A549 (cell line): ENCODE data around the gene FSTL4. TPM values are rescaled to one million over a fixed set of nuclear protein-coding genes. Genes with fewer than 3 reads are reported as not detected.

Experiments
- ATAC-seq, 2 experiments: fragments of 200-7000 bp in 1 of 2; fragments of >200 bp in 1 of 2; cut with Nextera tagmentation in 1 of 2; cut with Tn5 transposase in 1 of 2; 3 replicates each; pipeline versions ENCODE4 v1.8.0 to v1.9.1; 2018 to 2020; ENCODE audit warnings: mild to moderate bottlenecking in 1 of 2, moderate library complexity in 1 of 2
- CTCF ChIA-PET: fragments of 300-600 bp; sonication (Branson Sonifier 250); formaldehyde crosslinking; extraction: SDS; loops from one replicate; lab custom pipeline; 2021; ENCODE audit warnings: antibody characterized with exemption, inconsistent platforms; lab: Yijun Ruan, JAX
- POLR2A ChIA-PET: fragments of 350-600 bp; formaldehyde crosslinking; extraction: SDS; loops from one replicate; lab custom pipeline; 2021; ENCODE audit warnings: antibody characterized with exemption, inconsistent platforms; lab: Yijun Ruan, JAX
- DNase-seq, 2 experiments: peaks; one replicate each; pipeline versions ENCODE4 v3.0.0 to v3.0.0-alpha.2; 2011 to 2016; ENCODE audit warnings: low read depth in 1 of 2, low spot score in 1 of 2
- FAIRE-seq: peaks from 2 replicates; lab custom pipeline; 2011; peaks lifted over from hg19 to GRCh38; lab: Jason Lieb, UNC
- H3K27ac ChIP-seq, 2 experiments: fragments of >200 bp; sonication (Bioruptor Twin); formaldehyde crosslinking; 3 replicates each; pipeline ENCODE4 v1.5.1; 2016 to 2017
- H3K4me1 ChIP-seq: fragments of >200 bp; sonication (Bioruptor Twin); formaldehyde crosslinking; 3 replicates; pipeline ENCODE4 v1.6.1; 2016
- H3K4me2 ChIP-seq: fragments of >200 bp; sonication (Bioruptor Twin); formaldehyde crosslinking; 3 replicates; pipeline ENCODE4 v1.6.1; 2016
- H3K4me3 ChIP-seq: fragments of >200 bp; sonication (Bioruptor Twin); formaldehyde crosslinking; 3 replicates; pipeline ENCODE4 v1.5.1; 2016
- H3K9me3 ChIP-seq: fragments of >200 bp; sonication (Bioruptor Twin); formaldehyde crosslinking; 3 replicates; pipeline ENCODE4 v1.6.1; 2016
- ATOH8 ChIP-seq: fragments of 250-450 bp; sonication (Bioruptor Pico); IDR thresholded peaks from 2 replicates; pipeline ENCODE4 v1.5.0; 2020; ENCODE audit warnings: low read depth, mild to moderate bottlenecking, moderate library complexity
- CBX2 ChIP-seq: fragments of 200-600 bp; sonication (generic); IDR thresholded peaks from 2 replicates; pipeline ENCODE4 v1.6.1; 2016; ENCODE audit warnings: low read depth, mild to moderate bottlenecking, borderline replicate concordance
- CEBPB ChIP-seq, 2 experiments: fragments of >200 bp in 1 of 2; sonication (Bioruptor Twin) in 1 of 2; formaldehyde crosslinking in 1 of 2; IDR thresholded peaks; 2 replicates each; pipeline ENCODE4 v1.6.1; 2012 to 2016
- CHD2 ChIP-seq: fragments of 150-350 bp; IDR thresholded peaks from 2 replicates; pipeline ENCODE4 v1.6.1; 2014; ENCODE audit warnings: low read length; ENCODE audit not compliant: partially characterized antibody
- CHD4 ChIP-seq: fragments of 200-600 bp; sonication (generic); IDR thresholded peaks from 2 replicates; pipeline ENCODE4 v1.6.1; 2016; ENCODE audit warnings: antibody characterized with exemption, mild to moderate bottlenecking, borderline replicate concordance
- CTCF ChIP-seq: fragments of >200 bp; sonication (Bioruptor Twin); formaldehyde crosslinking; IDR thresholded peaks from 3 replicates; pipeline ENCODE4 v1.5.1; 2016
- ELK1 ChIP-seq: fragments of 150-350 bp; IDR thresholded peaks from 2 replicates; pipeline ENCODE4 v1.6.1; 2014; ENCODE audit warnings: low read depth, mild to moderate bottlenecking, low read length
- ESRRA ChIP-seq: fragments of 150-350 bp; IDR thresholded peaks from 2 replicates; pipeline ENCODE4 v1.6.1; 2014; ENCODE audit warnings: mild to moderate bottlenecking, low read length, borderline replicate concordance
- FOSL2 ChIP-seq, 2 experiments: fragments of 450-650 bp in 1 of 2; fragments of >200 bp in 1 of 2; sonication (Bioruptor Twin) in 1 of 2; formaldehyde crosslinking; IDR thresholded peaks; 2 replicates each; pipeline versions ENCODE4 v1.5.0 to v1.6.1; 2016 to 2020; ENCODE audit warnings: mild to moderate bottlenecking in 1 of 2, moderate library complexity in 1 of 2
- GATA3 ChIP-seq: IDR thresholded peaks from 2 replicates; pipeline ENCODE4 v1.6.1; 2012; ENCODE audit warnings: borderline replicate concordance
- HDAC2 ChIP-seq: fragments of 200-600 bp; sonication (generic); IDR thresholded peaks from 2 replicates; pipeline ENCODE4 v1.6.1; 2016
- HEYL ChIP-seq: fragments of 250-450 bp; sonication (Bioruptor Pico); IDR thresholded peaks from 2 replicates; pipeline ENCODE4 v1.8.0; 2021; ENCODE audit warnings: mild to moderate bottlenecking, moderate library complexity
- KDM5A ChIP-seq: fragments of 200-600 bp; sonication (generic); IDR thresholded peaks from 2 replicates; pipeline ENCODE4 v1.6.1; 2016; ENCODE audit warnings: antibody characterized with exemption, mild to moderate bottlenecking
- MYC ChIP-seq: IDR thresholded peaks from 2 replicates; pipeline ENCODE4 v1.6.1; 2012; ENCODE audit warnings: mild to moderate bottlenecking, inconsistent platforms, low read length, improper control_type of control experiment, borderline replicate concordance
- NFE2L2 ChIP-seq: fragments of 150-350 bp; conservative IDR thresholded peaks from 2 replicates; pipeline ENCODE4 v1.6.1; 2014; ENCODE audit warnings: low read length
- POLR2AphosphoS2 ChIP-seq: conservative IDR thresholded peaks from 2 replicates; pipeline ENCODE4 v1.6.1; 2012; ENCODE audit warnings: low read length, improper control_type of control experiment, inconsistent platforms
- RAD21 ChIP-seq, 2 experiments: fragments of >200 bp in 1 of 2; sonication (Bioruptor Twin) in 1 of 2; formaldehyde crosslinking in 1 of 2; IDR thresholded peaks in 1 of 2; conservative IDR thresholded peaks in 1 of 2; 2 replicates in 1 of 2; 3 replicates in 1 of 2; pipeline ENCODE4 v1.6.1; 2012 to 2018; ENCODE audit warnings: inconsistent platforms in 1 of 2
- RCOR1 ChIP-seq: fragments of 150-350 bp; IDR thresholded peaks from 2 replicates; pipeline ENCODE4 v1.6.1; 2014; ENCODE audit warnings: antibody characterized with exemption, low read length, low read depth
- RNF2 ChIP-seq: fragments of 200-600 bp; sonication (generic); IDR thresholded peaks from 2 replicates; pipeline ENCODE4 v1.6.1; 2016; ENCODE audit warnings: low read depth, mild to moderate bottlenecking, antibody characterized with exemption, moderate library complexity, borderline replicate concordance
- SMC3 ChIP-seq: fragments of >200 bp; sonication (Bioruptor Twin); formaldehyde crosslinking; IDR thresholded peaks from 3 replicates; pipeline ENCODE4 v1.6.1; 2018; ENCODE audit warnings: inconsistent platforms
- TP53 ChIP-seq: fragments of 250-450 bp; sonication (Bioruptor Pico); IDR thresholded peaks from 2 replicates; pipeline ENCODE4 v1.5.0; 2021; ENCODE audit warnings: mild to moderate bottlenecking, moderate library complexity
- WGBS: methylation state at CpG from one replicate; pipeline ENCODE4 v1.1.6; 2017; ENCODE audit errors: missing lambda C conversion rate; 5-methylcytosine and 5-hydroxymethylcytosine counted together
- polyA plus RNA-seq, 4 experiments: library from polyadenylated mRNA; depleted of rRNA in 3 of 4; stranded (reverse); fragments of >200 nt; fragmentation: RNase III in 1 of 4; extraction: RNeasy Plus Mini Kit Qiagen cat#74134 plus additional on column Dnase treatment in 1 of 4; gene quantifications; 2 replicates in 3 of 4; 3 replicates in 1 of 4; pipeline ENCODE4 v1.2.3, GENCODE V29; 2011 to 2017
- TF ChIP-seq, protein P1 (sequence below): fragments of >200 bp; sonication (Bioruptor Twin); formaldehyde crosslinking; IDR thresholded peaks from 2 replicates; pipeline ENCODE4 v1.6.1; 2016
- TF ChIP-seq, protein P2 (sequence below): fragments of 200-600 bp; sonication (generic); IDR thresholded peaks from 2 replicates; pipeline ENCODE4 v1.6.1; 2016; ENCODE audit warnings: antibody characterized with exemption, mild to moderate bottlenecking, moderate library complexity

FSTL4 gene
- polyA plus RNA-seq, 2 of the 4 experiments (the other 2 are of a cell fraction): 1.6 to 1.8 TPM

DNA sequence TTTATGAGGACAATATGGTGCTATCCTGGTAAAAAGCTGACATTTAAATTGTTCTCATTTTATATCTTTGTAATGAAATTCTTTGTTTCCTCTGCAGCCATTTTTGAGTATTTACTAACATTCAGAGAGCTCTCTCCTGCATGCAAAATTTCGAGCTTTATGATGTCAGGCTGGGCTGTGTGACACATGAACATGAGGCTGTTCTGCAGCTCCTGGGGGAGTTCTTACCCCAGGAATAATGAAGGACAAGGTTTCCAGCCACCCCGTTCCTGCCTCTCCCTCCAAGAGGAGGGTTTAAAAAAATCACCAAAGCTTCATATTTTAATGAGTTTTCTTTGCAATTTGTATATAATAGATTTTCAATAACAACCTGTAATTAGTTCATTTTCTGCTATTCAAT, 308.2 kb downstream of the FSTL4 start:
- Histone ChIP-seq H3K4me2 (no peak overlapping the region), H3K9me3 (no peaks in the 10 kb centered on the region), H3K27ac (no peak overlapping the region), H3K4me1 (no peaks in the 10 kb centered on the region), H3K4me3 (no peak overlapping the region)
- CTCF ChIA-PET: interaction anchor here (1.0 to 2.1 kb wide), 5 partner anchors 12 to 56 kb away, joined by 3 to 9 read pairs (median 5); no protein-coding TSS in a partner anchor
- POLR2A ChIA-PET: no interaction called here
- DNase-seq (no peak), ATAC-seq (no peak), FAIRE-seq (no peak)
- WGBS: 12% methylated on average over 2 of the region's 2 CpGs
- TF ChIP-seq RCOR1 (no peak), POLR2AphosphoS2 (no peak), ESRRA (no peak), HDAC2 (no peak)
- TF ChIP-seq, protein P1, sequence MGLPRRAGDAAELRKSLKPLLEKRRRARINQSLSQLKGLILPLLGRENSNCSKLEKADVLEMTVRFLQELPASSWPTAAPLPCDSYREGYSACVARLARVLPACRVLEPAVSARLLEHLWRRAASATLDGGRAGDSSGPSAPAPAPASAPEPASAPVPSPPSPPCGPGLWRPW: no peak

- no peak for DNase-seq
- CTCF ChIA-PET: interaction anchor here (0.8 to 2.1 kb wide), 6 partner anchors 11 to 56 kb away, joined by 3 to 9 read pairs (median 5); no protein-coding TSS in a partner anchor
- Histone ChIP-seq H3K27ac (no peak overlapping the region), H3K4me2 (no peak overlapping the region), H3K4me3 (no peak overlapping the region), H3K4me1 (no peaks in the 10 kb centered on the region), H3K9me3 (no peaks in the 10 kb centered on the region)
- TF ChIP-seq CTCF (no peak), RAD21 (conservative IDR thresholded peaks at IDR 0.05 in 1 of 2, IDR thresholded peaks at IDR 0.05 in 1 of 2) (no peak), KDM5A (no peak), RCOR1 (no peak), CHD4 (no peak), GATA3 (no peak), HEYL (CRISPR knock-in tag) (no peak), MYC (no peak), ELK1 (no peak), SMC3 (no peak), CHD2 (no peak)
- TF ChIP-seq, protein P1: no peak
- 31% methylated on average over 2 of the region's 2 CpGs for WGBS
- FAIRE-seq: no peak
- ATAC-seq: no peak
- POLR2A ChIA-PET: no interaction called here
Measured at GRCh38 chr5:133303298-133303697, 309.0 kb downstream of the FSTL4 start.

DNA sequence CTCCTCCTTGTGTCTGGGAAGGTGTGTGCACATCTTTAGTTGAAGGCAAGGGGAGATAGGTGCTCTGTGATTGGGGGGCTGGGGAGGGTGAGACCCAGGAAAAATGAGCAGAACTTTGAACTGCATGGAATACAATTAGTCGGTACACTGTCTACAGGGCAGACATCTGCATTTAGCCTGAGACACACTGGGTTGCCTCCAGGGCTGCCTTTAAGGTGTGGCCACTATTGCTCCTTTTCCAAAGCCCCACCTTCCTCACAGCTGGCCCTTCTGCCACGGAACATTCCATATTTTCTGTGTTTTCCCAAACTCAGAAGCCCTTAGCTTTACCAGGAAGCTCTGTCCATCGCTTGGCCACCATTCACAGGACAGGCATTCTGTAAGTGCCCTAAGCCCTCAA, 312.6 kb downstream of the FSTL4 start:
- ChIA-PET CTCF (interaction anchor here (1.5 to 4.4 kb wide), 3 partner anchors 11 to 14 kb away, joined by 4 to 21 read pairs (median 6); no protein-coding TSS in a partner anchor), POLR2A (no interaction called here)
- no peak for FAIRE-seq
- no peak overlapping the region for H3K4me2 ChIP-seq
- H3K4me1 ChIP-seq: no peaks in the 10 kb centered on the region
- TF ChIP-seq RNF2 (no peak), CEBPB (IDR thresholded peaks at IDR 0.05) (no peak), ATOH8 (no peak), CBX2 (no peak), SMC3 (no peak), TP53 (CRISPR knock-in tag) (no peak), NFE2L2 (no peak), FOSL2 (IDR thresholded peaks at IDR 0.05) (no peak), FOSL2 (CRISPR knock-in tag; IDR thresholded peaks at IDR 0.05) (no peak)
- TF ChIP-seq, protein P2, sequence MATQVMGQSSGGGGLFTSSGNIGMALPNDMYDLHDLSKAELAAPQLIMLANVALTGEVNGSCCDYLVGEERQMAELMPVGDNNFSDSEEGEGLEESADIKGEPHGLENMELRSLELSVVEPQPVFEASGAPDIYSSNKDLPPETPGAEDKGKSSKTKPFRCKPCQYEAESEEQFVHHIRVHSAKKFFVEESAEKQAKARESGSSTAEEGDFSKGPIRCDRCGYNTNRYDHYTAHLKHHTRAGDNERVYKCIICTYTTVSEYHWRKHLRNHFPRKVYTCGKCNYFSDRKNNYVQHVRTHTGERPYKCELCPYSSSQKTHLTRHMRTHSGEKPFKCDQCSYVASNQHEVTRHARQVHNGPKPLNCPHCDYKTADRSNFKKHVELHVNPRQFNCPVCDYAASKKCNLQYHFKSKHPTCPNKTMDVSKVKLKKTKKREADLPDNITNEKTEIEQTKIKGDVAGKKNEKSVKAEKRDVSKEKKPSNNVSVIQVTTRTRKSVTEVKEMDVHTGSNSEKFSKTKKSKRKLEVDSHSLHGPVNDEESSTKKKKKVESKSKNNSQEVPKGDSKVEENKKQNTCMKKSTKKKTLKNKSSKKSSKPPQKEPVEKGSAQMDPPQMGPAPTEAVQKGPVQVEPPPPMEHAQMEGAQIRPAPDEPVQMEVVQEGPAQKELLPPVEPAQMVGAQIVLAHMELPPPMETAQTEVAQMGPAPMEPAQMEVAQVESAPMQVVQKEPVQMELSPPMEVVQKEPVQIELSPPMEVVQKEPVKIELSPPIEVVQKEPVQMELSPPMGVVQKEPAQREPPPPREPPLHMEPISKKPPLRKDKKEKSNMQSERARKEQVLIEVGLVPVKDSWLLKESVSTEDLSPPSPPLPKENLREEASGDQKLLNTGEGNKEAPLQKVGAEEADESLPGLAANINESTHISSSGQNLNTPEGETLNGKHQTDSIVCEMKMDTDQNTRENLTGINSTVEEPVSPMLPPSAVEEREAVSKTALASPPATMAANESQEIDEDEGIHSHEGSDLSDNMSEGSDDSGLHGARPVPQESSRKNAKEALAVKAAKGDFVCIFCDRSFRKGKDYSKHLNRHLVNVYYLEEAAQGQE: no peak
- TF ChIP-seq, all 56 proteins: peak for 0
- no peak overlapping the region for H3K4me3 ChIP-seq
- no peak for ATAC-seq
- DNase-seq: no peak
- H3K9me3 ChIP-seq: no peaks in the 10 kb centered on the region
- no peak overlapping the region for H3K27ac ChIP-seq
- WGBS: 71% methylated on average over 3 of the region's 3 CpGs
